IPS-11a (cell line): ENCODE results near the gene WDFY4.

Source experiments
- H3K4me3 ChIP-seq: one replicate; pipeline ENCODE4 v1.5.1; 2013; ENCODE audit warnings: low read depth, low read length, control low read depth

WDFY4 gene

GRCh38 chr10:48767373-48768143 is 82.9 kb downstream of the WDFY4 start:
- no peak overlapping the region for H3K4me3 ChIP-seq

GRCh38 chr10:48768144-48768766 is 83.6 kb downstream of the WDFY4 start:
- no peak overlapping the region for H3K4me3 ChIP-seq

- no peak overlapping the region for H3K4me3 ChIP-seq
Observed at GRCh38 chr10:48768926-48769325, 84.3 kb downstream of the WDFY4 start.

- H3K4me3 ChIP-seq: no peak overlapping the region
Observed at GRCh38 chr10:48769706-48770435, 85.2 kb downstream of the WDFY4 start.

GRCh38 chr10:48770561-48771089 is 86.0 kb downstream of the WDFY4 start:
- H3K4me3 ChIP-seq: no peak overlapping the region

GRCh38 chr10:48771234-48771633 is 86.6 kb downstream of the WDFY4 start:
- no peak overlapping the region for H3K4me3 ChIP-seq

- no peak overlapping the region for H3K4me3 ChIP-seq
Observed at GRCh38 chr10:48772059-48772458, 87.4 kb downstream of the WDFY4 start.

GRCh38 chr10:48773580-48773979 is 88.9 kb downstream of the WDFY4 start:
- no peak overlapping the region for H3K4me3 ChIP-seq

GRCh38 chr10:48774416-48775205 is 89.9 kb downstream of the WDFY4 start:
- no peak overlapping the region for H3K4me3 ChIP-seq

- no peak overlapping the region for H3K4me3 ChIP-seq
Observed at GRCh38 chr10:48775206-48775517, 90.5 kb downstream of the WDFY4 start.

- no peak overlapping the region for H3K4me3 ChIP-seq
Observed at GRCh38 chr10:48776005-48776522, 91.4 kb downstream of the WDFY4 start.

- no peak overlapping the region for H3K4me3 ChIP-seq
Observed at GRCh38 chr10:48776528-48776927, 91.9 kb downstream of the WDFY4 start.

GRCh38 chr10:48777110-48777509 is 92.4 kb downstream of the WDFY4 start:
- H3K4me3 ChIP-seq: no peak overlapping the region

GRCh38 chr10:48778193-48778857 is 93.7 kb downstream of the WDFY4 start:
- H3K4me3 ChIP-seq: no peak overlapping the region

- H3K4me3 ChIP-seq: no peak overlapping the region
Observed at GRCh38 chr10:48779077-48779476, 94.4 kb downstream of the WDFY4 start.

GRCh38 chr10:48779546-48780152 is 95.0 kb downstream of the WDFY4 start:
- no peak overlapping the region for H3K4me3 ChIP-seq

- no peak overlapping the region for H3K4me3 ChIP-seq
Observed at GRCh38 chr10:48780341-48780740, 95.7 kb downstream of the WDFY4 start.

GRCh38 chr10:48782386-48782785 is 97.7 kb downstream of the WDFY4 start:
- H3K4me3 ChIP-seq: no peak overlapping the region

- H3K4me3 ChIP-seq: no peak overlapping the region
Observed at GRCh38 chr10:48784031-48784430, 99.4 kb downstream of the WDFY4 start.

GRCh38 chr10:48785796-48786195 is 101.1 kb downstream of the WDFY4 start:
- H3K4me3 ChIP-seq: no peak overlapping the region
